ENCODE results near the gene HUWE1.
"Not testable (repeated sequence)": the region's sequence is repeated elsewhere in the genome, so short reads cannot be mapped to it uniquely, and the experiment has no call there.

The HUWE1 gene

GRCh38 chrX:53558646-53559045 is 127.9 kb downstream of the HUWE1 start:
- Histone ChIP-seq H3K4me3 (ENCODE audit: low read depth in 1 of 2, low read length in 2 of 2) (no peak overlapping the region), H3K9me3 (ENCODE audit: control insufficient read depth in 1 of 2, low read length in 2 of 2) (no peaks in the 10 kb centered on the region), H3K36me3 (ENCODE audit: control insufficient read depth in 1 of 2, insufficient read depth in 2 of 2, low read length in 2 of 2) (peaks cover 79 to 90% of the 10 kb centered on the region in 2 donors), H3K27ac (ENCODE audit: low read length) (no peak overlapping the region), H3K27me3 (ENCODE audit: low read depth, low read length) (no peaks in the 10 kb centered on the region), H3K4me1 (ENCODE audit: control insufficient read depth in 1 of 2, insufficient read depth in 2 of 2, low read length in 2 of 2) (no peaks in the 10 kb centered on the region)

GRCh38 chrX:53556868-53557267 is 129.7 kb downstream of the HUWE1 start:
- Histone ChIP-seq H3K4me1 (ENCODE audit: control insufficient read depth in 1 of 2, insufficient read depth in 2 of 2, low read length in 2 of 2) (no peaks in the 10 kb centered on the region), H3K27me3 (ENCODE audit: low read depth, low read length) (no peaks in the 10 kb centered on the region), H3K27ac (ENCODE audit: low read length) (no peak overlapping the region), H3K36me3 (ENCODE audit: control insufficient read depth in 1 of 2, insufficient read depth in 2 of 2, low read length in 2 of 2) (peaks cover 69 to 84% of the 10 kb centered on the region in 2 donors), H3K9me3 (ENCODE audit: control insufficient read depth in 1 of 2, low read length in 2 of 2) (no peaks in the 10 kb centered on the region), H3K4me3 (ENCODE audit: low read depth in 1 of 2, low read length in 2 of 2) (no peak overlapping the region)

GRCh38 chrX:53550756-53551463 is 135.6 kb downstream of the HUWE1 start:
- Histone ChIP-seq H3K27ac (ENCODE audit: low read length) (no peak overlapping the region), H3K27me3 (ENCODE audit: low read depth, low read length) (no peaks in the 10 kb centered on the region), H3K9me3 (ENCODE audit: control insufficient read depth in 1 of 2, low read length in 2 of 2) (no peaks in the 10 kb centered on the region), H3K36me3 (ENCODE audit: control insufficient read depth in 1 of 2, insufficient read depth in 2 of 2, low read length in 2 of 2) (peaks cover 64 to 80% of the 10 kb centered on the region in 2 donors), H3K4me3 (ENCODE audit: low read depth in 1 of 2, low read length in 2 of 2) (no peak overlapping the region), H3K4me1 (ENCODE audit: control insufficient read depth in 1 of 2, insufficient read depth in 2 of 2, low read length in 2 of 2) (no peaks in the 10 kb centered on the region)

GRCh38 chrX:53547668-53548067 is 138.9 kb downstream of the HUWE1 start:
- H3K4me3 ChIP-seq (ENCODE audit: low read depth in 1 of 2, low read length in 2 of 2) = no peak overlapping the region
- peaks cover 79 to 92% of the 10 kb centered on the region in 2 donors for H3K36me3 ChIP-seq (ENCODE audit: control insufficient read depth in 1 of 2, insufficient read depth in 2 of 2, low read length in 2 of 2)
- H3K27me3 ChIP-seq (ENCODE audit: low read depth, low read length) = no peaks in the 10 kb centered on the region
- no peaks in the 10 kb centered on the region for H3K9me3 ChIP-seq (ENCODE audit: control insufficient read depth in 1 of 2, low read length in 2 of 2)
- H3K4me1 ChIP-seq (ENCODE audit: control insufficient read depth in 1 of 2, insufficient read depth in 2 of 2, low read length in 2 of 2) = no peaks in the 10 kb centered on the region
- H3K27ac ChIP-seq (ENCODE audit: low read length) = no peak overlapping the region

- Histone ChIP-seq H3K27ac (ENCODE audit: low read length) (no peak overlapping the region), H3K4me3 (ENCODE audit: low read depth in 1 of 2, low read length in 2 of 2) (no peak overlapping the region), H3K9me3 (ENCODE audit: control insufficient read depth in 1 of 2, low read length in 2 of 2) (no peaks in the 10 kb centered on the region), H3K27me3 (ENCODE audit: low read depth, low read length) (no peaks in the 10 kb centered on the region), H3K36me3 (ENCODE audit: control insufficient read depth in 1 of 2, insufficient read depth in 2 of 2, low read length in 2 of 2) (peaks cover 65 to 76% of the 10 kb centered on the region in 2 donors), H3K4me1 (ENCODE audit: control insufficient read depth in 1 of 2, insufficient read depth in 2 of 2, low read length in 2 of 2) (no peaks in the 10 kb centered on the region)
Observed at GRCh38 chrX:53544936-53545335, 141.6 kb downstream of the HUWE1 start.

GRCh38 chrX:53538781-53539180 is 147.7 kb downstream of the HUWE1 start:
- H3K27ac ChIP-seq (ENCODE audit: low read length) = no peak overlapping the region
- no peak overlapping the region for H3K4me3 ChIP-seq (ENCODE audit: low read depth in 1 of 2, low read length in 2 of 2)
- peaks cover 68 to 73% of the 10 kb centered on the region in 2 donors for H3K36me3 ChIP-seq (ENCODE audit: control insufficient read depth in 1 of 2, insufficient read depth in 2 of 2, low read length in 2 of 2)
- no peaks in the 10 kb centered on the region for H3K9me3 ChIP-seq (ENCODE audit: control insufficient read depth in 1 of 2, low read length in 2 of 2)
- H3K4me1 ChIP-seq (ENCODE audit: control insufficient read depth in 1 of 2, insufficient read depth in 2 of 2, low read length in 2 of 2) = no peaks in the 10 kb centered on the region
- H3K27me3 ChIP-seq (ENCODE audit: low read depth, low read length) = no peaks in the 10 kb centered on the region

- H3K27ac ChIP-seq (ENCODE audit: low read length); H3K27me3 ChIP-seq (ENCODE audit: low read depth, low read length): not testable (repeated sequence)
- H3K36me3 ChIP-seq (ENCODE audit: control insufficient read depth in 1 of 2, insufficient read depth in 2 of 2, low read length in 2 of 2) = peaks cover 27 to 30% of the 10 kb centered on the region in 2 donors
Observed at GRCh38 chrX:53531255-53531966, 155.1 kb downstream of the HUWE1 start.

GRCh38 chrX:53526999-53527398 is 159.5 kb downstream of the HUWE1 start:
- Histone ChIP-seq H3K27me3 (ENCODE audit: low read depth, low read length) (no peaks in the 10 kb centered on the region), H3K9me3 (ENCODE audit: control insufficient read depth in 1 of 2, low read length in 2 of 2) (no peaks in the 10 kb centered on the region), H3K4me3 (ENCODE audit: low read depth in 1 of 2, low read length in 2 of 2) (no peak overlapping the region), H3K4me1 (ENCODE audit: control insufficient read depth in 1 of 2, insufficient read depth in 2 of 2, low read length in 2 of 2) (no peaks in the 10 kb centered on the region), H3K27ac (ENCODE audit: low read length) (no peak overlapping the region), H3K36me3 (ENCODE audit: control insufficient read depth in 1 of 2, insufficient read depth in 2 of 2, low read length in 2 of 2) (no peaks in the 10 kb centered on the region)

More at GRCh38 chrX:53531255-53531966, 155.1 kb downstream of the HUWE1 start:
- H3K4me1 ChIP-seq (ENCODE audit: control insufficient read depth in 1 of 2, insufficient read depth in 2 of 2, low read length in 2 of 2); H3K9me3 ChIP-seq (ENCODE audit: control insufficient read depth in 1 of 2, low read length in 2 of 2); H3K4me3 ChIP-seq (ENCODE audit: low read depth in 1 of 2, low read length in 2 of 2): not testable (repeated sequence)

- Histone ChIP-seq H3K36me3 (ENCODE audit: control insufficient read depth in 1 of 2, insufficient read depth in 2 of 2, low read length in 2 of 2) (no peaks in the 10 kb centered on the region), H3K27me3 (ENCODE audit: low read depth, low read length) (no peaks in the 10 kb centered on the region), H3K4me3 (ENCODE audit: low read depth in 1 of 2, low read length in 2 of 2) (no peak overlapping the region), H3K9me3 (ENCODE audit: control insufficient read depth in 1 of 2, low read length in 2 of 2) (no peaks in the 10 kb centered on the region), H3K4me1 (ENCODE audit: control insufficient read depth in 1 of 2, insufficient read depth in 2 of 2, low read length in 2 of 2) (no peaks in the 10 kb centered on the region), H3K27ac (ENCODE audit: low read length) (no peak overlapping the region)
Observed at GRCh38 chrX:53511322-53511721, 175.2 kb downstream of the HUWE1 start.

GRCh38 chrX:53504035-53504434 is 182.5 kb downstream of the HUWE1 start:
- H3K4me3 ChIP-seq (ENCODE audit: low read depth in 1 of 2, low read length in 2 of 2); H3K27me3 ChIP-seq (ENCODE audit: low read depth, low read length); H3K27ac ChIP-seq (ENCODE audit: low read length); H3K9me3 ChIP-seq (ENCODE audit: control insufficient read depth in 1 of 2, low read length in 2 of 2); H3K4me1 ChIP-seq (ENCODE audit: control insufficient read depth in 1 of 2, insufficient read depth in 2 of 2, low read length in 2 of 2); H3K36me3 ChIP-seq (ENCODE audit: control insufficient read depth in 1 of 2, insufficient read depth in 2 of 2, low read length in 2 of 2): not testable (repeated sequence)

- Histone ChIP-seq H3K36me3 (ENCODE audit: control insufficient read depth in 1 of 2, insufficient read depth in 2 of 2, low read length in 2 of 2) (no peaks in the 10 kb centered on the region), H3K4me1 (ENCODE audit: control insufficient read depth in 1 of 2, insufficient read depth in 2 of 2, low read length in 2 of 2) (no peaks in the 10 kb centered on the region), H3K27me3 (ENCODE audit: low read depth, low read length) (no peaks in the 10 kb centered on the region), H3K27ac (ENCODE audit: low read length) (no peak overlapping the region), H3K4me3 (ENCODE audit: low read depth in 1 of 2, low read length in 2 of 2) (no peak overlapping the region), H3K9me3 (ENCODE audit: control insufficient read depth in 1 of 2, low read length in 2 of 2) (no peaks in the 10 kb centered on the region)
Observed at GRCh38 chrX:53494436-53494835, 192.1 kb downstream of the HUWE1 start.
